H9 (cell line): ENCODE measurements around the gene BACH1. TPM values are rescaled to one million over a fixed set of nuclear protein-coding genes. Genes with fewer than 3 reads are reported as not detected.

ENCODE experiments used
- DNase-seq: peaks from one replicate; pipeline ENCODE4 v3.0.0-alpha.2; 2017
- H2AFZ ChIP-seq: one replicate; pipeline ENCODE4 v1.6.1; 2013; ENCODE audit warnings: mild to moderate bottlenecking, low read length, control low read depth, moderate library complexity
- H2AK5ac ChIP-seq: 2 replicates; pipeline ENCODE4 v1.6.1; 2013; ENCODE audit warnings: low read length, control low read depth, mixed read lengths; ENCODE audit not compliant: insufficient read length
- H2BK120ac ChIP-seq: one replicate; pipeline ENCODE4 v1.6.1; 2013; ENCODE audit warnings: low read depth, mild to moderate bottlenecking, low read length, control low read depth, inconsistent platforms; ENCODE audit not compliant: poor library complexity, severe bottlenecking
- H2BK12ac ChIP-seq: 2 replicates; pipeline ENCODE4 v1.6.1; 2013; ENCODE audit warnings: low read length, control low read depth, mixed read lengths, low read depth; ENCODE audit not compliant: insufficient read length
- H2BK15ac ChIP-seq: 2 replicates; pipeline ENCODE4 v1.6.1; 2013; ENCODE audit warnings: low read depth, low read length, control low read depth
- H2BK20ac ChIP-seq: one replicate; pipeline ENCODE4 v1.6.1; 2013; ENCODE audit warnings: low read depth, mild to moderate bottlenecking, low read length, control low read depth, inconsistent platforms; ENCODE audit not compliant: poor library complexity, severe bottlenecking
- H2BK5ac ChIP-seq: 2 replicates; pipeline ENCODE4 v1.6.1; 2013; ENCODE audit warnings: low read length, control low read depth, mixed read lengths; ENCODE audit not compliant: insufficient read length
- H3K14ac ChIP-seq: 2 replicates; pipeline ENCODE4 v1.6.1; 2013; ENCODE audit warnings: low read length, control low read depth; ENCODE audit not compliant: insufficient read depth
- H3K18ac ChIP-seq: 2 replicates; pipeline ENCODE4 v1.6.1; 2013; ENCODE audit warnings: low read depth, mild to moderate bottlenecking, mixed read lengths, low read length, control low read depth; ENCODE audit not compliant: insufficient read length
- H3K23ac ChIP-seq: 2 replicates; pipeline ENCODE4 v1.6.1; 2013; ENCODE audit warnings: low read length, control low read depth, mixed read lengths, low read depth; ENCODE audit not compliant: insufficient read length
- H3K23me2 ChIP-seq: 2 replicates; pipeline ENCODE4 v1.6.1; 2013; ENCODE audit warnings: low read depth, mild to moderate bottlenecking, mixed read lengths, low read length, control low read depth; ENCODE audit not compliant: insufficient read length, poor library complexity, severe bottlenecking
- H3K27ac ChIP-seq: 2 replicates; pipeline ENCODE4 v1.5.1; 2013; ENCODE audit warnings: low read length, control low read depth, mixed read lengths, low read depth; ENCODE audit not compliant: insufficient read length
- H3K27me3 ChIP-seq: 2 replicates; pipeline ENCODE4 v1.6.1; 2013; ENCODE audit warnings: low read length, control low read depth, inconsistent platforms; ENCODE audit not compliant: insufficient read depth
- H3K4ac ChIP-seq: 2 replicates; pipeline ENCODE4 v1.6.1; 2013; ENCODE audit warnings: low read depth, mild to moderate bottlenecking, control low read depth, inconsistent platforms, low read length, moderate library complexity
- H3K4me1 ChIP-seq: 2 replicates; pipeline ENCODE4 v1.6.1; 2013; ENCODE audit warnings: low read length, control low read depth, inconsistent platforms; ENCODE audit not compliant: insufficient read depth
- H3K4me2 ChIP-seq: 2 replicates; pipeline ENCODE4 v1.6.1; 2013; ENCODE audit warnings: low read length, control low read depth, mixed read lengths; ENCODE audit not compliant: insufficient read length, insufficient read depth
- H3K56ac ChIP-seq: 2 replicates; pipeline ENCODE4 v1.6.1; 2013; ENCODE audit warnings: low read depth, mild to moderate bottlenecking, mixed read lengths, low read length, control low read depth; ENCODE audit not compliant: insufficient read length
- H3K79me1 ChIP-seq: 2 replicates; pipeline ENCODE4 v1.6.1; 2013; ENCODE audit warnings: low read depth, mild to moderate bottlenecking, moderate library complexity, low read length, control low read depth, inconsistent platforms; ENCODE audit not compliant: insufficient read depth, poor library complexity, severe bottlenecking
- H3K79me2 ChIP-seq: 2 replicates; pipeline ENCODE4 v1.6.1; 2013; ENCODE audit warnings: low read length, control low read depth, inconsistent platforms; ENCODE audit not compliant: insufficient read depth
- H3K9ac ChIP-seq: 2 replicates; pipeline ENCODE4 v1.6.1; 2013; ENCODE audit warnings: low read length, control low read depth, mixed read lengths; ENCODE audit not compliant: insufficient read length; ENCODE audit errors: extremely low read depth
- H3K9me3 ChIP-seq: one replicate; pipeline ENCODE4 v1.6.1; 2013; ENCODE audit warnings: low read depth, low read length, inconsistent platforms; ENCODE audit not compliant: control insufficient read depth
- H3T11ph ChIP-seq: one replicate; pipeline ENCODE4 v1.6.1; 2013; ENCODE audit warnings: mild to moderate bottlenecking, low read length, control low read depth, inconsistent platforms
- H4K20me1 ChIP-seq: one replicate; pipeline ENCODE4 v1.6.1; 2013; ENCODE audit not compliant: control insufficient read depth, insufficient read length, insufficient read depth
- H4K5ac ChIP-seq: 2 replicates; pipeline ENCODE4 v1.6.1; 2013; ENCODE audit warnings: low read depth, mild to moderate bottlenecking, mixed read lengths, low read length, control low read depth; ENCODE audit not compliant: insufficient read length
- H4K8ac ChIP-seq: replicated peaks from 2 replicates; pipeline ENCODE4 v1.6.1; 2013; ENCODE audit warnings: low read length, control low read depth, mixed read lengths, low read depth; ENCODE audit not compliant: insufficient read length
- H4K91ac ChIP-seq: 2 replicates; pipeline ENCODE4 v1.6.1; 2013; ENCODE audit warnings: low read depth, mild to moderate bottlenecking, moderate library complexity, mixed read lengths, low read length, control low read depth; ENCODE audit not compliant: insufficient read length
- H3K27ac Mint-ChIP-seq, 3 experiments: 2 replicates in 2 of 3; 3 replicates in 1 of 3; pipeline ENCODE4 v1.8.0; 2020 to 2021; ENCODE audit warnings: mixed read lengths in 3 of 3, mild to moderate bottlenecking in 1 of 3, moderate library complexity in 1 of 3
- H3K27me3 Mint-ChIP-seq: 2 replicates; pipeline ENCODE4 v1.8.0; 2021; ENCODE audit warnings: low read depth, mild to moderate bottlenecking, moderate library complexity, mixed read lengths
- H3K36me3 Mint-ChIP-seq, 3 experiments: 2 replicates in 2 of 3; 3 replicates in 1 of 3; pipeline ENCODE4 v1.8.0; 2020 to 2021; ENCODE audit warnings: low read depth in 3 of 3, mixed read lengths in 3 of 3; ENCODE audit not compliant: insufficient read depth in 1 of 3
- H3K4me1 Mint-ChIP-seq, 2 experiments: 2 replicates each; pipeline ENCODE4 v1.8.0; 2020; ENCODE audit warnings: mixed read lengths in 2 of 2
- H3K4me3 Mint-ChIP-seq, 2 experiments: 2 replicates in 1 of 2; 3 replicates in 1 of 2; pipeline ENCODE4 v1.8.0; 2020 to 2021; ENCODE audit warnings: mild to moderate bottlenecking in 2 of 2, mixed read lengths in 2 of 2, moderate library complexity in 1 of 2
- H3K9me3 Mint-ChIP-seq, 2 experiments: 2 replicates in 1 of 2; 3 replicates in 1 of 2; pipeline ENCODE4 v1.8.0; 2020; ENCODE audit warnings: mild to moderate bottlenecking in 2 of 2, mixed read lengths in 2 of 2, moderate library complexity in 1 of 2
- CTCF ChIP-seq: fragments of 200-600 bp; sonication (generic); conservative IDR thresholded peaks from 3 replicates; pipeline ENCODE4 v1.8.0; 2021; ENCODE audit warnings: antibody characterized with exemption, mild to moderate bottlenecking
- WGBS: extraction: QIAGEN DNeasy Blood & Tissue Kit; methylation state at CpG from one replicate; pipeline ENCODE4 v1.1.7; 2013; ENCODE audit warnings: missing lambda C conversion rate, low lambda C conversion rate, mixed read lengths; ENCODE audit not compliant: insufficient read length; ENCODE audit errors: extremely low coverage; 5-methylcytosine and 5-hydroxymethylcytosine counted together
- total RNA-seq: library from RNA; stranded (reverse); gene quantifications from 2 replicates; pipeline ENCODE4 v1.2.1, GENCODE V29; 2021

BACH1 gene
- total RNA-seq, 1 experiment from 2014 or later = 42.4 TPM

- H3K4me3 Mint-ChIP-seq = no peak overlapping the region
- Histone ChIP-seq H2BK120ac (no peak overlapping the region), H4K5ac (no peak overlapping the region), H4K20me1 (no peaks in the 10 kb centered on the region), H3K23ac (no peak overlapping the region), H3K4me1 (peaks cover 8% of the 10 kb centered on the region; the same call in 1 of the 2 replicates), H2BK15ac (no peak overlapping the region), H3K27ac (no peak overlapping the region), H2AFZ (no peak overlapping the region), H3K14ac (no peak overlapping the region), H3K9me3 (no peaks in the 10 kb centered on the region), H3K23me2 (no peaks in the 10 kb centered on the region), H2BK5ac (no peak overlapping the region), H3K4me2 (no peak overlapping the region), H3K79me1 (peaks cover 6% of the 10 kb centered on the region), H2BK20ac (no peak overlapping the region), H3T11ph (no peak overlapping the region), H3K79me2 (peaks cover 37% of the 10 kb centered on the region; the same call in 1 of the 2 replicates), H2AK5ac (no peak overlapping the region), H3K27me3 (no peaks in the 10 kb centered on the region), H3K4ac (no peak overlapping the region), H3K56ac (no peak overlapping the region), H3K18ac (no peak overlapping the region), H4K8ac (no peak overlapping the region), H3K9ac (no peak overlapping the region), H4K91ac (no peak overlapping the region), H2BK12ac (no peak overlapping the region)
- H3K4me1 Mint-ChIP-seq = peaks cover 19 to 24% of the 10 kb centered on the region in 2 experiments
- no peak for DNase-seq
- peaks cover 2 to 18% (median 12%) of the 10 kb centered on the region in 3 experiments; a peak in 5 of 7 replicates for H3K36me3 Mint-ChIP-seq
- H3K9me3 Mint-ChIP-seq = no peaks in the 10 kb centered on the region
- H3K27me3 Mint-ChIP-seq = no peaks in the 10 kb centered on the region
- no CpG with 5 or more reads among the region's 2 CpGs for WGBS
- H3K27ac Mint-ChIP-seq = no peak overlapping the region
- TF ChIP-seq CTCF = no peak
Observed at GRCh38 chr21:29309703-29310102, 11.0 kb downstream of the BACH1 start.
